HL-60 (cell line): ENCODE measurements around the gene ATG101.

Experiments
- DNase-seq, 2 experiments: peaks; one replicate each; pipeline ENCODE4 v3.0.0-alpha.2; 2010 to 2020; ENCODE audit warnings: low read depth in 1 of 2, low spot score in 1 of 2
- H3K27ac ChIP-seq: fragments of 250-450 bp; sonication (Bioruptor Pico); replicated peaks from 2 replicates; pipeline ENCODE4 v1.5.1; 2020; ENCODE audit warnings: mild to moderate bottlenecking, moderate library complexity
- H3K27me3 ChIP-seq: fragments of 250-450 bp; sonication (Bioruptor Pico); 2 replicates; pipeline ENCODE4 v1.5.1; 2021; ENCODE audit warnings: mild to moderate bottlenecking, moderate library complexity; ENCODE audit not compliant: insufficient read depth, poor library complexity, severe bottlenecking
- H3K4me3 ChIP-seq: replicated peaks from 2 replicates; pipeline ENCODE4 v1.5.1; 2011; ENCODE audit warnings: mild to moderate bottlenecking, control low read depth, low read length; ENCODE audit not compliant: insufficient read depth
- GABPA ChIP-seq: IDR thresholded peaks from 2 replicates; pipeline ENCODE4 v1.6.1; 2012; ENCODE audit warnings: low read depth
- POLR2AphosphoS5 ChIP-seq: IDR thresholded peaks from 2 replicates; pipeline ENCODE4 v1.6.1; 2012; ENCODE audit warnings: low read depth
- SPI1 ChIP-seq: IDR thresholded peaks from 2 replicates; pipeline ENCODE4 v1.6.1; 2012; ENCODE audit warnings: low read depth, mild to moderate bottlenecking, borderline replicate concordance
- TF ChIP-seq, protein P1 (sequence below): IDR thresholded peaks from 2 replicates; pipeline ENCODE4 v1.6.1; 2012; ENCODE audit warnings: low read depth; ENCODE audit not compliant: insufficient replicate concordance
- TF ChIP-seq, protein P2 (sequence below): IDR thresholded peaks from one replicate; pipeline ENCODE4 v1.5.1; 2011; ENCODE audit warnings: low read length, control low read depth, inconsistent platforms; ENCODE audit not compliant: insufficient read depth

ATG101 gene

DNA sequence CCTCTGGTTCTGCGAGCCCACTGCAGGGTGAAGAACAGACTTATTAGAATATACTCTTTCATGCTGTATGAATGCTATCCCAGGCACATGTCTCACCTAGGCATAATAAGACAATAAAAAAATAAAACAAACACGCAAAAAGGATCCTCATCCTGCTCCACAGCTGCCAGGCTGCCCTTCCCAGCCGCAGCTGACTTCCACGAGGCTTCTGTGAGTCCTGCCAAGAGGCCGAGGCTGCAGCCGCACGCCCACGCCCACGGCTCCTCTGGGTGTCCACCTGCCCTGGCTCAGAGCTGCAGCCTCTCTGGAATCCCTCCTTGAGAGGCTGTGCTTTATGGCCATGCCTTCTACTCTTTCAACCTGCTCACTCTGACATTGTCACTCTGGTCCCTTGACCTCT lies 16.6 kb downstream of the ATG101 start:
- DNase-seq: no peak
- H3K27me3 ChIP-seq: peaks cover 11% of the 10 kb centered on the region
- H3K4me3 ChIP-seq: no peak overlapping the region
- no peak overlapping the region for H3K27ac ChIP-seq
- TF ChIP-seq, protein P1, sequence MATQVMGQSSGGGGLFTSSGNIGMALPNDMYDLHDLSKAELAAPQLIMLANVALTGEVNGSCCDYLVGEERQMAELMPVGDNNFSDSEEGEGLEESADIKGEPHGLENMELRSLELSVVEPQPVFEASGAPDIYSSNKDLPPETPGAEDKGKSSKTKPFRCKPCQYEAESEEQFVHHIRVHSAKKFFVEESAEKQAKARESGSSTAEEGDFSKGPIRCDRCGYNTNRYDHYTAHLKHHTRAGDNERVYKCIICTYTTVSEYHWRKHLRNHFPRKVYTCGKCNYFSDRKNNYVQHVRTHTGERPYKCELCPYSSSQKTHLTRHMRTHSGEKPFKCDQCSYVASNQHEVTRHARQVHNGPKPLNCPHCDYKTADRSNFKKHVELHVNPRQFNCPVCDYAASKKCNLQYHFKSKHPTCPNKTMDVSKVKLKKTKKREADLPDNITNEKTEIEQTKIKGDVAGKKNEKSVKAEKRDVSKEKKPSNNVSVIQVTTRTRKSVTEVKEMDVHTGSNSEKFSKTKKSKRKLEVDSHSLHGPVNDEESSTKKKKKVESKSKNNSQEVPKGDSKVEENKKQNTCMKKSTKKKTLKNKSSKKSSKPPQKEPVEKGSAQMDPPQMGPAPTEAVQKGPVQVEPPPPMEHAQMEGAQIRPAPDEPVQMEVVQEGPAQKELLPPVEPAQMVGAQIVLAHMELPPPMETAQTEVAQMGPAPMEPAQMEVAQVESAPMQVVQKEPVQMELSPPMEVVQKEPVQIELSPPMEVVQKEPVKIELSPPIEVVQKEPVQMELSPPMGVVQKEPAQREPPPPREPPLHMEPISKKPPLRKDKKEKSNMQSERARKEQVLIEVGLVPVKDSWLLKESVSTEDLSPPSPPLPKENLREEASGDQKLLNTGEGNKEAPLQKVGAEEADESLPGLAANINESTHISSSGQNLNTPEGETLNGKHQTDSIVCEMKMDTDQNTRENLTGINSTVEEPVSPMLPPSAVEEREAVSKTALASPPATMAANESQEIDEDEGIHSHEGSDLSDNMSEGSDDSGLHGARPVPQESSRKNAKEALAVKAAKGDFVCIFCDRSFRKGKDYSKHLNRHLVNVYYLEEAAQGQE: no peak
- TF ChIP-seq POLR2AphosphoS5 (no peak), GABPA (no peak), SPI1 (no peak)
- TF ChIP-seq, protein P2, sequence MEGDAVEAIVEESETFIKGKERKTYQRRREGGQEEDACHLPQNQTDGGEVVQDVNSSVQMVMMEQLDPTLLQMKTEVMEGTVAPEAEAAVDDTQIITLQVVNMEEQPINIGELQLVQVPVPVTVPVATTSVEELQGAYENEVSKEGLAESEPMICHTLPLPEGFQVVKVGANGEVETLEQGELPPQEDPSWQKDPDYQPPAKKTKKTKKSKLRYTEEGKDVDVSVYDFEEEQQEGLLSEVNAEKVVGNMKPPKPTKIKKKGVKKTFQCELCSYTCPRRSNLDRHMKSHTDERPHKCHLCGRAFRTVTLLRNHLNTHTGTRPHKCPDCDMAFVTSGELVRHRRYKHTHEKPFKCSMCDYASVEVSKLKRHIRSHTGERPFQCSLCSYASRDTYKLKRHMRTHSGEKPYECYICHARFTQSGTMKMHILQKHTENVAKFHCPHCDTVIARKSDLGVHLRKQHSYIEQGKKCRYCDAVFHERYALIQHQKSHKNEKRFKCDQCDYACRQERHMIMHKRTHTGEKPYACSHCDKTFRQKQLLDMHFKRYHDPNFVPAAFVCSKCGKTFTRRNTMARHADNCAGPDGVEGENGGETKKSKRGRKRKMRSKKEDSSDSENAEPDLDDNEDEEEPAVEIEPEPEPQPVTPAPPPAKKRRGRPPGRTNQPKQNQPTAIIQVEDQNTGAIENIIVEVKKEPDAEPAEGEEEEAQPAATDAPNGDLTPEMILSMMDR: no peak

DNA sequence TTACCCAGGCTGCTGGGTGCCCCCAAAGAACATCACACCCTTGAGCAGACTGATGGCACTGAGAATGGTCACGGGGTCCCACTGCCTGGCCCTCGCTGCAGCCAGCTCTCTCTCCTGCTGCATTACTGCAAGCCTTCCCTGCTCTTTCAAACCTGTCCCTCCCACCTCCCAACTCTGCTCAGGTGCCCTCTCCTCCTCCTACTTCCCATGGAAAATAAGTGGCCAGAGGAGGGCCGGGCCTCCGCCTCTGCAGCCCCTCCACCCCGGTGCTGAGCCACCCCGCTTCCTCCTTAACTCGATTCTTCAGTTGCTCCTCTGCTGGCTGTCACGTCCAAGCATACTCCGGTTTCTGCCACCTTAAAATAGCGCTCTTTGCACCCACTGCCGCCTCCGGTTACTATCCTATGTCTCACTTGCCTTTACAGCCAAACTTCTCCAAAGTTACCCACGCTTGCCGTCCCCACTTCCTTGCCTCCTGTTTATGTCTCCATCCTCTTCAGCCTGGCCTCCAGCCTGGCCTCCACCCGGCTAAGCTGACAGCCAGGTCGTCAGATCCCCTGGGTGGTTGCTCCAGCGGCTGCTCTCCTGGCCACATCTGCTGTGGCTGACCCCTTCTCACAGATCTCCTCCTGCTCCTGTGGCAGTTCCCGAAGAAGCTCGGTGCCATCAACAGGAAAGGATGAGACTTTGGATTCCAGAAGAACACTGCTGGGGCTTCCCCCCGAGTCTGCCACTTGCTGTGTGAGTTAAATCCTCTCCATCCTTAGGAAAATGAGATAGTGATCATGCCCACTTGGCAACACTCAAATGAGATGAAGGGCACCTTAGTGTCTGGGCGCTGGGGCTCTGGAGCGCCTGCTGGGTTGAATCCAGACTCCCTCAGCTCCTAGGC lies 17.4 kb downstream of the ATG101 start:
- no peak for DNase-seq
- no peak for TF ChIP-seq GABPA
- no peak for TF ChIP-seq SPI1
- no peak for TF ChIP-seq POLR2AphosphoS5
- TF ChIP-seq, protein P1: no peak
- TF ChIP-seq, protein P2: no peak
- Histone ChIP-seq H3K4me3 (no peak overlapping the region), H3K27ac (no peak overlapping the region), H3K27me3 (peaks cover 16% of the 10 kb centered on the region)

DNA sequence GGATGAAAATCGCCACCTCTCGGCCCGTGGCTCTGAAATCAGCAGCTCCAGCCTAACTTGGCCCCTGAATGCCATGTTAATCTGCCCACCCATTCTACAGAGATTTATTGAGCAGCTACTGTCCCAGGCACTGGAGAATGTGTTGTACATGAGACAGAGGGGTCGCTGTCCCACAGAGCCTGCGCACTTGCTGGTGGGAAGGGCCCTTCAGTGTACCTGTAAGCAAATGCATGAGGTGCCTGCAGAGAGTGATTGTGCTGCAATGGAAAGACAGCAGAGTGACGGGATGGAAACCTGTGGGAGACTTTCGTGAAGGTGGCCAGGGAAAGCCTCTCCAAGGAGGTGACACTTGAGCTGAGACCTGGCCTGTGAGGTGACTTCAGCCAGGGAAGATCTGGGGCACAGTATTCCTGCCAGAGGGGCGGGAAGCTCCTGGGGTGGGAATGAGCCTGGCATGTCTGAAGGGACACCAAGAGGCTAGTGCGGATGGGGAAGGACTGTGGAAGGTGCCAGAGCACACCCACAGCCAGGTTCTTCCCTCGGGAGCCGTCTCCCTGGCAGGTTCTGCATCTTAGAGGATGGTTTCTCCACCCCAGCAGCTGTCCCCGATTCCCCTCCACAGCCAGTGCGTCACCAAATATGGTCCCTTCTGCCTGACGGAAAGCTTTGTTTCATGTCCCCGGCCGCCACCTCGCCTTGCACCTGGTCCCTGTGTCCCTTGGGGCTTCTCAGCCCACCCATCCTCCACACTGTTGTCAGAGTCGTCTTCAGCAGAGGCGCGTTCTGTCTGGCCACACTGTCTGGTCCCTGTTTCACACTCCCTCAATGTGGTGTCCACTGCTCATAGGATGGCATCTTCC lies 18.4 kb downstream of the ATG101 start:
- Histone ChIP-seq H3K4me3 (no peak overlapping the region), H3K27ac (no peak overlapping the region)
- DNase-seq: no peak

More for the DNA sequence above, 18.4 kb downstream of the ATG101 start:
- TF ChIP-seq, protein P2: no peak
- TF ChIP-seq GABPA (no peak), SPI1 (no peak), POLR2AphosphoS5 (no peak)
- TF ChIP-seq, protein P1: no peak
- peaks cover 16% of the 10 kb centered on the region for H3K27me3 ChIP-seq
